CD4-positive, alpha-beta T cell treated with Interleukin-10 for 1 hour (primary cell): ENCODE results near the gene TRIM74.
A peak's percentile ranks its signal among the peaks of the same experiment; 100 is the strongest.
"Not testable (repeated sequence)": the region's sequence is repeated elsewhere in the genome, so short reads cannot be mapped to it uniquely, and the experiment has no call there.

Source experiments
- DNase-seq: peaks from one replicate; pipeline ENCODE4 v3.0.0-alpha.2; 2020

TRIM74 gene

GRCh38 chr7:72954563-72955198, 14.6 kb downstream of the TRIM74 start:
- DNase-seq: not testable (repeated sequence)

- not testable (repeated sequence) for DNase-seq
Measured at GRCh38 chr7:72953901-72954562, 15.2 kb downstream of the TRIM74 start.

GRCh38 chr7:72950432-72950831, 18.8 kb downstream of the TRIM74 start:
- DNase-seq: not testable (repeated sequence)

DNA sequence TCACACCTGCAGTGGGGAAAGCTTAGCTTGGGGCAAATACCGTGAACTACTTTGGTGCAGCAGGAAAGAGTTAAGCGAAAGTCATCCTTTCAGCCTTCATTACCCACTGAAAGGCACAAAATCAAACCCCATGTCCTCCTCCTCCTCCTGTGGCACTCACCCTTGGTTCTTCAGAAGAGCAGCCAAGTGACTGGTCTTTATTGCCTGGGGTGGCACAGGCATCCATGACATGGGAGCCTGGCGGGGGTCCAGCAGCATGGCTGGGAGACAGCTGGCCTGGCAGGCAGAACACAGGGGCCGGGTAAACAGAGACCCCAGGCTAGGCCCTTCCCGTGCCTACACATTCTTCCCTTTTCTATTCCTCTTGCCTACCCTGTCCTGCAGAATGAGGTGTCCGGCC, 19.6 kb downstream of the TRIM74 start:
- not testable (repeated sequence) for DNase-seq

- DNase-seq: not testable (repeated sequence)
Measured at GRCh38 chr7:72949276-72949675, 20.0 kb downstream of the TRIM74 start.

- not testable (repeated sequence) for DNase-seq
Measured at GRCh38 chr7:72948714-72949113, 20.6 kb downstream of the TRIM74 start.

- DNase-seq: not testable (repeated sequence)
Measured at GRCh38 chr7:72946130-72946745, 23.0 kb downstream of the TRIM74 start.

GRCh38 chr7:72945597-72945996, 23.7 kb downstream of the TRIM74 start:
- not testable (repeated sequence) for DNase-seq

GRCh38 chr7:72944937-72945336, 24.3 kb downstream of the TRIM74 start:
- not testable (repeated sequence) for DNase-seq

DNA sequence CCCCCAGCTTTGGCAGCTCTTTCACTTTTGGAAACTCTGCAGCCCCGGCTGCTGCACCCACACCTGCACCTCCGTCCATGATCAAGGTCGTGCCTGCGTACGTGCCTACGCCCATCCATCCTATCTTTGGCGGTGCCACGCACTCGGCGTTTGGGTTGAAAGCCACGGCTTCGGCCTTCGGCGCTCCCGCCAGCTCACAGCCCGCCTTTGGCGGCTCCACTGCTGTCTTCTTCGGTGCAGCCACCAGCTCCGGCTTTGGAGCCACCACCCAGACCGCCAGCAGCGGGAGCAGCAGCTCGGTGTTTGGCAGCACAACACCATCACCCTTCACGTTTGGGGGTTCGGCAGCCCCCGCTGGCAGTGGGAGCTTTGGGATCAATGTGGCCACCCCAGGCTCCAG, 26.3 kb downstream of the TRIM74 start:
- DNase-seq: not testable (repeated sequence)

GRCh38 chr7:72942022-72942705, 27.1 kb downstream of the TRIM74 start:
- DNase-seq: peak; percentile 16

GRCh38 chr7:72928216-72928615, 41.0 kb downstream of the TRIM74 start:
- not testable (repeated sequence) for DNase-seq

DNA sequence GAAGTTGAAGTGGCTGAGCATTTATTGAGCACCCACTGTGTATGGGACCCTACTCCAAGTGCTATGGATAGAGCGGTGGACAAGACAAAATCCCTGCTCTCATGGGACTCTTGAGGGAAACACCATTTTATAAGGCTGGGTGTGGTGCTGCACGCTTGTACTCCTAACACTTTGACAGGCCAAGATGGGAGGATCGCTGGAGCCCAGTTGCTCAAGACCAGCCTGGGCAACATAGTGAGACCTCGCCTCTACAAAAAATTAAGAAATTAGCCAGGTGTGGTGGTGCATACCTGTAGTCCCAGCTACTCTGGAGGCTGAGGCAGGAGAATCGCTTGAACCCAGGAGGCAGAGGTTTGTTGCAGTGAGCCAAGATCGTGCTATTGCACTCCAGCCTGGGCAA, 41.5 kb downstream of the TRIM74 start:
- not testable (repeated sequence) for DNase-seq

GRCh38 chr7:72925546-72926120, 43.6 kb downstream of the TRIM74 start:
- DNase-seq: no peak

DNA sequence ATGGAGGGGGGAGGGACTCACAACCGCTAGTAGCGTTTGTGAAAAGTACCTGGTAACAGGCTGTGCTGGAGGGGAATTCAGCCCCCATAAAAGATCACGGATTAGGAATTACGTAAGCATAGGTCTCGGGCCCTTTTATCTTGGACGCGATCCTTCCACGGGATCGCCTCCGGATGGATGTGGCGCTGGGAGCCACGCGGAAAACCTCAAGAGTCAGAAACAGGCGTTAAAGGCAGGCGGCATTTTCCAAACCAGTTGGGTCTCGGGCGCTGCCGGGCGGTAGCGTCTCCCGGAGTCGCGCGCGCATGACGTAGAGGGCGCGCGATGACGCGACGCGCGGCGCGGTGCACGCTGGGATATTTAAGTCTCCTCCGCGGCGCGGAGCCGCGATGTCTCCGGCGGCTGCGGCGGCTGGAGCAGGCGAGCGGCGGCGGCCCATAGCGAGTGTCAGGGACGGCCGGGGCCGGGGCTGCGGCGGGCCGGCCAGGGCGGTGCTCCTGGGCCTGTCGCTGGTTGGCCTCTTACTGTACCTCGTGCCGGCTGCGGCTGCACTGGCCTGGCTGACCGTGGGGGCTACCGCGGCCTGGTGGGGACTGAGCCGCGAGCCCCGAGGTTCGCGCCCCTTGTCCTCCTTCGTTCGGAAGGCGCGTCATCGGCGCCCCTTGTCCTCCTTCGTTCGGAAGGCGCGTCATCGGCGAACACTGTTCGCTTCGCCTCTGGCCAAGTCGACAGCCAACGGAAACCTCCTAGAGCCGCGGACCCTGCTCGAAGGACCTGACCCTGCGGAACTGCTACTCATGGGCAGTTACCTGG, 44.3 kb downstream of the TRIM74 start, which contains the start of gene POM121:
TSS of gene POM121 (plus strand) at position 363 of the 813 bp plus-strand sequence. CDS start at position 390, 27 bp downstream.
- DNase-seq: peak; percentile 88

GRCh38 chr7:72924386-72924732, 44.9 kb downstream of the TRIM74 start:
- DNase-seq: no peak

DNA sequence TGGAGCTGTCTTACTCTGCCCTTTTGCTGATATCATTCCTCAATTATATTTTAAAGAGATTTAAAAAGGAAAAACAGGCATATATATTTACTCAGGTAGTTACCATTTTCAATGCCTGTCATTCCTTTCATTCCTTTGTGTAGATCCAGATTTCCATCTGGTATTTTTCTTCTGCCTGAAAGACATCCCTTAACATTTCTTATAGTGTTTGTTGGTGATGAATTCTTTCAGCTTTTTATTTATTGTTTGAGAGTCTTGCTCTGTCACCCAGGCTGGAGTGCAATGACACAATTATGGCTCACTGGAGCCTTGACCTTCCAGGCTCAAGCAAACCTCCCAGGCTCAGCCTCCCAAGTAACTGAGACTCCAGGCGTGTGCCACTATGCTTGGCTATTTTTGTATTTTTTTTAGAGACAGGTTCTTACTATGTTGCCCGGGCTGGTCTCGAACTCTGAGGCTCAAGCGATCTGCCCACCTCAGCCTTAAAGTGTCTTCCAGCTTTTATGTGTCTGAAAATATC, 50.0 kb downstream of the TRIM74 start:
- DNase-seq: no peak

DNA sequence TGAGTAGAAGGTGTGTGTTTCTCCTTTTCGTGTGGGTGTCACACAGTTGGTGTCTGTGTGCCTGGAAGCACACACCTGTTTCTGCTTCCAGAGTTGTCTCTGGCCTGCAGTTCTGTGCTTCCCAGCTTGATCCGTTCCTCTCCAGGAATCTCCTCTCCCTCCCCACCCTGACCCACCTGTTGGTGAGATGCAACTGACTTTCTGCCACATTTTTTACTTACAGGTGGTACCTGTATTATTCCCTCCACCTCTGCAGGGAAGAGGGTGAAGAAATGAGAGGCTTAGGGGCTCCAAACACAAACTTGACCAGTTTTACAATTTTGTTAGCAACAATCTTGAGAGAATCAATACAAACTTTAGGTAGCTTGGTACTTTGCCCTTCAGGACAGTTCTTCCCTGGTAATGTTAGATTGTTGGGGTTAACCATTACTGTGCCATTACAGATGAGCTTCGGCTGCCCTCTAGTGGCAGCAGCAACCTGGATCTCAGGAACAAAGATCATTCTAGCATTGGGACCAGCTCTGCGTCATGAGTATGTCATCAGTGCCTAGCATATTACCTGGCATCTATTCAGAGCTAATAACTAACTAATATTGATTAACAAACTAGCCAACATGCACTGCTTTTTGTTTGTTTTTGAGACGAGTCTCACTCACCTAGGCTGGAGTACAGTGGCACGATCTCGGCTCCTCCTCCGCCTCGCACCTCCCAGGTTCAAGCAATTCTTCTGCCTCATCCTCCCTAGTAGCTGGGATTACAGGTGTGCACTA, 54.3 kb downstream of the TRIM74 start:
- peak; percentile 66 for DNase-seq

GRCh38 chr7:72913750-72914149, 55.5 kb downstream of the TRIM74 start:
- DNase-seq: not testable (repeated sequence)

GRCh38 chr7:72911395-72911794, 57.9 kb downstream of the TRIM74 start:
- not testable (repeated sequence) for DNase-seq
